Neural progenitor cell (in vitro differentiated cells): ENCODE measurements around the gene SFMBT2.

ENCODE experiments used
- EZH2 ChIP-seq: fragments of 200-600 bp; sonication (generic); IDR thresholded peaks from 2 replicates; pipeline ENCODE4 v1.6.1; 2017; ENCODE audit warnings: antibody characterized with exemption, mild to moderate bottlenecking, moderate library complexity
- EZH2phosphoT487 ChIP-seq: fragments of 200-600 bp; sonication (generic); IDR thresholded peaks from 2 replicates; pipeline ENCODE4 v1.6.1; 2017; ENCODE audit warnings: antibody characterized with exemption

GRCh38 chr10:7399533-7399932 is 11.3 kb downstream of the SFMBT2 start:
- TF ChIP-seq EZH2 (no peak), EZH2phosphoT487 (no peak)
